OCI-LY3 (cell line): ENCODE results near the gene KRTAP3-2.

Experiments
- H2AFZ ChIP-seq: fragments of 200-600, 300-600 bp; shearing (Covaris generic); 2 replicates; pipeline ENCODE4 v1.6.0; 2014; ENCODE audit warnings: antibody characterized with exemption, low read depth, low read length
- H3K27ac ChIP-seq: fragments of 200-600, 300-600 bp; sonication (generic); 2 replicates; pipeline ENCODE4 v1.5.1; 2014; ENCODE audit warnings: mild to moderate bottlenecking, low read length, moderate library complexity, mixed read lengths
- H3K27me3 ChIP-seq: fragments of 200-600, 300-600 bp; sonication (generic); 2 replicates; pipeline ENCODE4 v1.6.1; 2014; ENCODE audit warnings: low read depth, low read length, mixed read lengths
- H3K36me3 ChIP-seq: fragments of 200-600, 300-600 bp; sonication (generic); replicated peaks from 2 replicates; pipeline ENCODE3; 2014; ENCODE audit warnings: low read depth, low read length, mixed read lengths
- H3K4me1 ChIP-seq: fragments of 300-600, 200-600 bp; sonication (generic); 2 replicates; pipeline ENCODE4 v1.6.1; 2014; ENCODE audit warnings: low read length, mixed read lengths
- H3K4me2 ChIP-seq: fragments of 200-600, 300-600 bp; sonication (generic); 2 replicates; pipeline ENCODE4 v1.6.1; 2014; ENCODE audit warnings: low read length, mixed read lengths
- H3K4me3 ChIP-seq: fragments of 300-600, 200-600 bp; sonication (generic); 2 replicates; pipeline ENCODE4 v1.5.1; 2014; ENCODE audit warnings: antibody characterized with exemption, mild to moderate bottlenecking, low read length, moderate library complexity
- H3K79me2 ChIP-seq: fragments of 300-600, 200-600 bp; shearing (Covaris generic); 2 replicates; pipeline ENCODE4 v1.6.1; 2014; ENCODE audit warnings: mild to moderate bottlenecking, low read length, mixed read lengths
- H3K9ac ChIP-seq: fragments of 300-600, 200-600 bp; shearing (Covaris generic); 2 replicates; pipeline ENCODE4 v1.6.0; 2014; ENCODE audit warnings: mild to moderate bottlenecking, low read length, moderate library complexity
- H3K9me3 ChIP-seq: fragments of 200-600, 300-600 bp; shearing (Covaris generic); 2 replicates; pipeline ENCODE4 v1.6.1; 2014; ENCODE audit warnings: low read length, mixed read lengths; ENCODE audit not compliant: insufficient read depth
- H4K20me1 ChIP-seq: fragments of 200-600, 300-600 bp; sonication (generic); 2 replicates; pipeline ENCODE4 v1.6.1; 2016; ENCODE audit warnings: low read length, mixed read lengths; ENCODE audit not compliant: insufficient read depth
- EZH2phosphoT487 ChIP-seq: fragments of 200-600 bp; shearing (Covaris generic); IDR thresholded peaks from 2 replicates; pipeline ENCODE4 v1.6.1; 2018; ENCODE audit warnings: antibody characterized with exemption, mixed run types, low read depth
- TF ChIP-seq, protein P1 (sequence below): fragments of 200-600, 300-600 bp; sonication (generic); IDR thresholded peaks from 2 replicates; pipeline ENCODE4 v1.5.1; 2014; ENCODE audit warnings: antibody characterized with exemption, low read length, low read depth

Gene KRTAP3-2

DNA sequence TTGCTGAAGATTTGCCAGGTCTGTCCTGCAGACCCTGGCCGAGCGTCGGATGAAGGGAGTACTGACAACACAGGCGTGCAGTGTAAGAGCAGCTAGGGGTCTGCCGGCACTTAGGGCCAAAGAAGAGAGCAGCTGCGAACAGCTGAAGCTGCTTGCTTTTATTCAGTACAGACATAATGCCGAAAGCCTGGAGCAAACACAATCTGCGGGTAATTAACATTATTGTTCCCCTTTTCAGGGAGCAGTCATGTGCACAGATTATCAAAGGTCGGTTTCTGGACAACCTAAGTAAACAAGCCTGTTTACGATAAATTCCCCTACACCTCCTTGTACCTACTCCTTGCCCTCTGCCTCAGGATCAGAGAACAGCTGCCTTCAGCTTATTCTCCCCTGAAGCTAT, 50.3 kb downstream of the KRTAP3-2 start:
- Histone ChIP-seq H3K36me3 (no peaks in the 10 kb centered on the region), H3K4me3 (no peak overlapping the region), H3K4me2 (no peak overlapping the region), H3K9me3 (no peaks in the 10 kb centered on the region), H2AFZ (no peak overlapping the region), H3K27me3 (peaks cover 50% of the 10 kb centered on the region), H3K27ac (no peak overlapping the region), H3K79me2 (no peaks in the 10 kb centered on the region), H3K4me1 (no peaks in the 10 kb centered on the region), H4K20me1 (no peaks in the 10 kb centered on the region), H3K9ac (no peak overlapping the region)
- TF ChIP-seq EZH2phosphoT487: no peak
- TF ChIP-seq, protein P1, sequence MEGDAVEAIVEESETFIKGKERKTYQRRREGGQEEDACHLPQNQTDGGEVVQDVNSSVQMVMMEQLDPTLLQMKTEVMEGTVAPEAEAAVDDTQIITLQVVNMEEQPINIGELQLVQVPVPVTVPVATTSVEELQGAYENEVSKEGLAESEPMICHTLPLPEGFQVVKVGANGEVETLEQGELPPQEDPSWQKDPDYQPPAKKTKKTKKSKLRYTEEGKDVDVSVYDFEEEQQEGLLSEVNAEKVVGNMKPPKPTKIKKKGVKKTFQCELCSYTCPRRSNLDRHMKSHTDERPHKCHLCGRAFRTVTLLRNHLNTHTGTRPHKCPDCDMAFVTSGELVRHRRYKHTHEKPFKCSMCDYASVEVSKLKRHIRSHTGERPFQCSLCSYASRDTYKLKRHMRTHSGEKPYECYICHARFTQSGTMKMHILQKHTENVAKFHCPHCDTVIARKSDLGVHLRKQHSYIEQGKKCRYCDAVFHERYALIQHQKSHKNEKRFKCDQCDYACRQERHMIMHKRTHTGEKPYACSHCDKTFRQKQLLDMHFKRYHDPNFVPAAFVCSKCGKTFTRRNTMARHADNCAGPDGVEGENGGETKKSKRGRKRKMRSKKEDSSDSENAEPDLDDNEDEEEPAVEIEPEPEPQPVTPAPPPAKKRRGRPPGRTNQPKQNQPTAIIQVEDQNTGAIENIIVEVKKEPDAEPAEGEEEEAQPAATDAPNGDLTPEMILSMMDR: no peak
